Body of pancreas (tissue), 4 donors: ENCODE measurements around the gene CDHR3.

ENCODE experiments used
- CTCF ChIP-seq, 7 experiments: fragments of 450-650 bp in 4 of 7; fragments of 200-600 bp in 3 of 7; sonication (generic) in 3 of 7; IDR thresholded peaks; one replicate each; pipeline ENCODE4 v1.5.1; 2016 to 2019; ENCODE audit warnings: antibody characterized with exemption in 7 of 7
- POLR2A ChIP-seq, 3 donors: fragments of 450-650 bp; IDR thresholded peaks; one replicate each; pipeline ENCODE4 v1.6.1; 2016; ENCODE audit warnings: antibody characterized with exemption in 3 of 3, mild to moderate bottlenecking in 2 of 3

GRCh38 chr7:106032295-106032694 is 69.2 kb downstream of the CDHR3 start:
- TF ChIP-seq CTCF (IDR thresholded peaks at IDR 0.05) (no peak), POLR2A (IDR thresholded peaks at IDR 0.05) (no peak)
